ENCODE data around the gene ILF3. TPM values are rescaled to one million over a fixed set of nuclear protein-coding genes. Genes with fewer than 3 reads are reported as not detected.
"Not testable (repeated sequence)": the region's sequence is repeated elsewhere in the genome, so short reads cannot be mapped to it uniquely, and the experiment has no call there.

Gene ILF3
- total RNA-seq, 1 experiment from 2014 or later, result 102 TPM

DNA sequence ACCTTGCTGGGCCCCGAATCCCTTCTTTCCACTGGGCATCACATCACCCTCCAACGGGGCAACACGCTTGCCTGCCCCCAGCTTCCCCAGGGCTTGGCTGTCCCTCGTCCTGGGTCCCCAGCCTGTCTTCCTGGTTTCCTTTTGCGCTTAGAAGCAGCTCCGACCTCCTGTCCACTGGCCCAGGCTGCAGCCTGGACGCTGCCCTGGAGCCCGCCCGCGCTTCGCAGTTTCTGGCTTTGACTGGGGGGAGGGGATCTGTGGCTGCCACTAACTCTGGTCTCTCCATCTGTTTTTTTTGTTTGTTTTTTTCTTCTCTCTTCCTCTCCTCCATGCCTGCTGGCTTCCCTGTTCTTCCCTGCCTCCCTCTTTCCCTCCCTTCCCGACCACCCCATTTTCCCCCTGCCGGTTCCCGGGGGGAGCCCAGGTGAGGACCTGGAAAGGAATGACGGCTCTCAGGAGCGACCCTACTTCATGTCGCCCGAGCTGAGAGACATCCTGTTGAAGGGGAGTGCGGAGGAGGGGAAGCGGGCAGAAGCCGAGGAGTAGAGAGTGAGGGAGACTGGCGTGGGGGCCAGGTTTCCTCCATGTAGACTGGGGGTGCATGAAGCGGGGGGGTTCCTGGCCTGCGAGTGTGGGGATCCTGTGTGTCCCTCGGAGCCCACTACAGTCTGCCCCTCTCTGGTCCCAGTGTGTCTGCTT lies 11.5 kb upstream of the ILF3 start:
- no peak for DNase-seq (ENCODE audit: low read depth)

DNA sequence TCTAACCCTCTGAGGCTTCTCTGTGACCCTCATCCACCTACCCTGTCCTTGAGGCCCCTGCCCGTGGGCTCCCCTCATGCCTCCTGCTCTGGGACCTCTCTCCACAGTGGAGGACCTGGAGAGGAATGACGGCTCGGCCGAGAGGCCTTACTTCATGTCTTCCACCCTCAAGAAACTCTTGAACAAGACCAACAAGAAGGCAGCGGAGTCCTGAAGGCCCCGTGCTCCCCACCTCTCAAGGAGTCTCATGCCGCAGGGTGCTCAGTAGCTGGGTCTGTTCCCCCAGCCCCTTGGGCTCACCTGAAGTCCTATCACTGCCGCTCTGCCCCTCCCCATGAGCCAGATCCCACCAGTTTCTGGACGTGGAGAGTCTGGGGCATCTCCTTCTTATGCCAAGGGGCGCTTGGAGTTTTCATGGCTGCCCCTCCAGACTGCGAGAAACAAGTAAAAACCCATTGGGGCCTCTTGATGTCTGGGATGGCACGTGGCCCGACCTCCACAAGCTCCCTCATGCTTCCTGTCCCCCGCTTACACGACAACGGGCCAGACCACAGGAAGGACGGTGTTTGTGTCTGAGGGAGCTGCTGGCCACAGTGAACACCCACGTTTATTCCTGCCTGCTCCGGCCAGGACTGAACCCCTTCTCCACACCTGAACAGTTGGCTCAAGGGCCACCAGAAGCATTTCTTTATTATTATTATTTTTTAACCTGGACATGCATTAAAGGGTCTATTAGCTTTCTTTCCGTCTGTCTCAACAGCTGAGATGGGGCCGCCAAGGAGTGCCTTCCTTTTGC lies 10.8 kb upstream of the ILF3 start:
- DNase-seq (ENCODE audit: low read depth), result no peak

GRCh38 chr19:10643968-10644259 lies 10.2 kb upstream of the ILF3 start:
- no peak for DNase-seq (ENCODE audit: low read depth)

GRCh38 chr19:10644260-10645007 lies 9.7 kb upstream of the ILF3 start:
- peak; percentile 64 for DNase-seq (ENCODE audit: low read depth)

DNA sequence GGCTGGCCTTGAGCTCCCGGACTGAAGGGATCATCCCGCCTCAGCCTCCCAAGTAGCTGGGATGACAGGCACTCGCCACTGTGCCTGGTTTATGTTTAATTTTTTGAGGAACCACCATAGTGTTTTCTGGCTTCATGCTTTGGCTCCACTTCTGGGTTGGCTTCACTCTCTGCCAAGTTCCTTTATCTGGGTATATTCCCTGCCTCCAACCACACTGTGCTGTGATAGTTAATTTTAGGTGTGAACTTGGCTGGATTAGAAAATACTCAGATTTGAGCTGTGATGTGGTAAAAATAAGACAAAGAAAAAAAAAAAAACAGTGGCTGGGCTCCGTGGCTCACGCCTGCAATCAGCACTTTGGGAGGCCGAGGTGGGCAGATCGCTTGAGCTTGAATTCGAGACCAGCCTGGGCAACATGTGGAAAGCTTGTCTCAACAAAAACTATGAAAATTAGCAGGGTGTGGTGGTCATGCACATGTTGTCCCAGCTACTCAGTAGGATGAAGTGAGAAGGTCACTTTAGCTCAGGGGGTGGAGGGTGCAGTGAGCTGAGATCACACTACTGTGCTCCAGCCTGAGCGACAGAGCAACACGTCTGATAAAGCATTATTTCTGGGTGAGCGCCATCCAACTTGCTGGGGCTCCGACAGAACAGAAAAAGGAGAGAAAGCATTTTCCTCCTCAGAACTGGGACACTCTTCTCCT lies 7.5 kb upstream of the ILF3 start:
- DNase-seq (ENCODE audit: low read depth), result no peak

GRCh38 chr19:10648360-10648759 lies 5.8 kb upstream of the ILF3 start:
- no peak for DNase-seq (ENCODE audit: low read depth)

GRCh38 chr19:10651851-10652250 lies 2.3 kb upstream of the ILF3 start:
- DNase-seq (ENCODE audit: low read depth), result no peak

DNA sequence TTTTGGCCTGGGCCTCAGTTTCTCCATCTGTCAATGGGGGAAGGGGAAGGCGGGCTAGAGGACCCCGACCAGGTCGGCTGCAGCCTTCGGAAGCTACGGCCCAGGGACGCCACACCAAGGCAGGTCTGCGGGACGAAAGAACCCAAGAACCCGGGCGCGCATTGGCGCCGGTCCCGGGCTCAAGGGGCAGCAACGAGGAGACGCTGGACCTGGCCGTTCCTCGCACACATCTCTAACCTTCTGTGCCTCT lies 739 bp upstream of the ILF3 start:
- no peak for DNase-seq (ENCODE audit: low read depth)

DNA sequence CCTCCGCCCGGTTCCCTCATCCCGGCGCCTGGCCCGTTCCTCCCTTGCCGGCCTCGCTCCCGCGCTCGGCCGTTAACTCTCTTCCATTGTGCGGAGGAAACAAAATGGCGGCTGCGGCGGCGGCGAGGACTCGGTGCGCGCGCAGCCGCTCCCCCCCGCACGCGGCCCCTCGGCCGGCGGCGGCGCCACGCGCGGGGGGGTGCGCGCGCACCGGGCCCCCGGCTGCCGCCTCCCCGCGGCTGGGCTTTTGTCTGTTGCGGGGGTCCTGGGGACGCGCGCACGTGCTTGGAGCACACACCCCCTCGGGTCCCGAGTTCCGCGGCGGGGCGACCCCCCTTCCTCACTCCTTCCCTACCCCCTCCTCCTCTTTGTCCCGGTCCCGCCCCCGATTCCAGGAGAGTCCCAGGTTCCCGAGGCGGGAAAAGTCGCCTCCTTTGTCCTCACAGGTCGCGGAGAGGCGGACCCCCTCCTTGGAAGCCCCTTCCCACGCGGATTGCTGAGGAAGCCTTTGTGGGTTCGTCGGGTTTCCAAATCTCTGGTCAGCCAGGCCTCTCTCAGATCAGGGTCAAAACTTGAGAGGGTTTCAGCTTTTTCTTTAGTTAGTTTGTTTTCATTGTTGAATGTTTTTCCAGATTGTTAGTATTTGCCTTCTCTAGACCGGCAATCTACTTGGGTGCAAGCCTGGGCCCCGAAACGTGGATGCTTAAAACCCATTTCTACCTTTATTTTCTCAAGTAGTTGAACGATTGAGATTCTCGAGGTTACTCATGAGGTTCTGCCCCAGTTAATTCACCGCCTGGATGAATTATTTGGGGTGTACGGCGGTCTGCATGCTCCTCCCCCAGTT lies 687 bp downstream of the ILF3 start:
- DNase-seq (ENCODE audit: low read depth), result peak; percentile 41

GRCh38 chr19:10655457-10656312 lies 1.5 kb downstream of the ILF3 start:
- DNase-seq (ENCODE audit: low read depth), result peak; percentile 60

GRCh38 chr19:10660346-10660745 lies 6.2 kb downstream of the ILF3 start:
- DNase-seq (ENCODE audit: low read depth), result no peak

DNA sequence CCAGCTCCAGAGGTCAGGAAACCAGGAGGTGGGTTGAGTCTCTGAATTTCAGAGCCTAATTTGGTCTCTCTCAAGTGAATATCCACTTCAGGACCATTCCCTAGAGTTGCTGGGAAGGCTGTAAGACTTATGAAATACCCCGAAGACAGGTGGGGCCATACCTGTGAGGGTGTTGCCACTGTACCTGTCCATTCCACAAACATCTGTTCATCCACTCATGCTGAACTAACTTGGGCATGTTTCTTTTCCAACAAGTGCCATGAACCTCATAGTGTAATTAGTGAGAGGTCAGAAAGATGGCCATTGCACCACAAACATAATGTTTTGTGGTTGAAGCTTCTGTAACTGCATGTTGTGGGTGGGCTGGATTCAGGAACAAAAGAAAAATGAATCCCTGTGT lies 7.8 kb downstream of the ILF3 start:
- no peak for DNase-seq (ENCODE audit: low read depth)

GRCh38 chr19:10662384-10663251 lies 8.5 kb downstream of the ILF3 start:
- DNase-seq (ENCODE audit: low read depth), result no peak

GRCh38 chr19:10663252-10663563 lies 9.1 kb downstream of the ILF3 start:
- not testable (repeated sequence) for DNase-seq (ENCODE audit: low read depth)

DNA sequence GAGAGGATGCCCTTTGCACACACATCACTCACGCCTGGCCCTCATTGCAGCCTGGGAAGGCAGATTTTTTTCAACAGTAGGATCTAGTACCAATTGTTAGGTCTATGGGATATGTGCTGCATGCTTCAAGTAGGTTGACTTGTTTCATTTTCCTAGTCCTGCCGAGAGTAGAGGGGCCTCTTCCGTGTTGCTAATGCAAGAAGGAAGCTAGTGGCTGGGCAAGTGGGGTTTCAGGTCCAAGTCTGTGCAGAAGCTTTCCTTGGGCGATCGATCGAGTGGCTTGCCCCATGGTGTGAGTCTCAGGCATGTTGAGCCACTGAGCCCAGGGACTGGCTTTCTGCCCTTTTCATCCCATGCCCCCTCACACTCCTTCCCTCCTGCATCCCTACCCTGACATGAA lies 13.7 kb downstream of the ILF3 start:
- no peak for DNase-seq (ENCODE audit: low read depth)

- no peak for DNase-seq (ENCODE audit: low read depth)
Measured at GRCh38 chr19:10669246-10669645, 15.1 kb downstream of the ILF3 start.

GRCh38 chr19:10670182-10670581 lies 16.0 kb downstream of the ILF3 start:
- DNase-seq (ENCODE audit: low read depth), result no peak

- no peak for DNase-seq (ENCODE audit: low read depth)
Measured at GRCh38 chr19:10670876-10671804, 17.0 kb downstream of the ILF3 start.

DNA sequence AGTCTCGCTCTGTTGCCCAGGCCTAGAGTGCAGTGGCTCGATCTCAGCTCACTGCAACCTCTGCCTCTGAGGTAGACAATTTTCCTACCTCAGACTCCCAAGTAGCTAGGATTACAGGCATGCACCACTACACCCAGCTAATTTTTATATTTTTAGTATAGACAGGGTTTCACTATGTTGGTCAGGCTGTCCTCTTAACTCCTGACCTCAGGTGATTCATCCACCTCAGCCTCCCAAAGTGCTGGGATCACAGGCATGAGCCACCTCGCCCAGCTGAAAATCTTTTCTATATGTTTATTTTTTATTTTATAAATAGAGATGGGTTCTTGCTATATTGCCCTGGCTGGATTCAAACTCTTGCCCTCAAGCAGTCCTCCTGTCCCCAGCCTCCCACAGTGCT lies 17.8 kb downstream of the ILF3 start:
- not testable (repeated sequence) for DNase-seq (ENCODE audit: low read depth)

Data from RPMI7951 (cell line).